GM15510 (cell line): ENCODE results near the gene WFDC2.

Experiments used
- POLR2A ChIP-seq: IDR thresholded peaks from 3 replicates; pipeline ENCODE4 v1.6.1; 2011; ENCODE audit warnings: borderline replicate concordance; ENCODE audit not compliant: insufficient read length; ENCODE audit errors: extremely low read depth

The WFDC2 gene

DNA sequence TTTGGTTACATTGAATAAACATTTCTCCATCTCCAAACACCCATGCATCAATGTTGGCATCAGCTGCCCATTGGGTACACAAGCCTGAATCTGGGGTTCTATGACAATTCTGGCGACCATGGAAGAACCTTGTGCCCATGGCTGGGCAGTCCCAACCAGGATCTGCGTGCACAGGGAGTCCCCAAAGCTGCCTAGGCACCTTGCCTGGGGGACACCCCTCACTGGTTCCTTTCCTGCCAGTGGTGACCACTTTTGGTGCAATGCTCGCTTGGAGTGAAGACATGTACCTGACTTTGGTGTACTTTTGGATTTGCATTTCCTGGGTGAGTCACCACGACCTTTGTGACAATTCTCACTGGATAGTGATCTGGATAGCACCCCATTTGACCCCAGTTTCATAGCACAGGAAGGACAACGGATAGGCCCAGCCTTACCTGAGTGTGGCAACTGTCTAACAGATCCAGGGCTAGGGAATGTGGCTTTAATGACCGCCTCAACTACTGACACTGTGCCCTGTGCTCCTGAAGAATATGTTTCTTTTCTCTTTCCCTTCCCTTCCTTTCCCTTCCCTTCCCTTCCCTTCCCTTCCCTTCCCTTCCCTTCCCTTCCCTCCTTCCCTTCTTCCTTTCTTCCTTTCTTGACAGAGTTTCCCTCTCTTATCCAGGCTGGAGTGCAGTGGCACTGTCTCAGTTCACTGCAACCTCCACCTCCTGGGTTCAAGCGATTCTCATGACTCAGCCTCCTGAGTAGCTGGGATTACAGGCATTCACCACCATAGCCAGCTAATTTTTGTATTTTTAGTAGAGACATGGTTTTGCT, 38.7 kb downstream of the WFDC2 start:
- TF ChIP-seq POLR2A = no peak

GRCh38 chr20:45509091-45509490, 39.5 kb downstream of the WFDC2 start:
- no peak for TF ChIP-seq POLR2A

GRCh38 chr20:45510242-45510862, 40.8 kb downstream of the WFDC2 start:
- no peak for TF ChIP-seq POLR2A

GRCh38 chr20:45515147-45515913, 45.8 kb downstream of the WFDC2 start, which contains the start of gene SPINT3:
TSS of gene SPINT3 (minus strand) at chr20:45515622. CDS start at chr20:45515608, 14 bp downstream.
- TF ChIP-seq POLR2A = no peak

DNA sequence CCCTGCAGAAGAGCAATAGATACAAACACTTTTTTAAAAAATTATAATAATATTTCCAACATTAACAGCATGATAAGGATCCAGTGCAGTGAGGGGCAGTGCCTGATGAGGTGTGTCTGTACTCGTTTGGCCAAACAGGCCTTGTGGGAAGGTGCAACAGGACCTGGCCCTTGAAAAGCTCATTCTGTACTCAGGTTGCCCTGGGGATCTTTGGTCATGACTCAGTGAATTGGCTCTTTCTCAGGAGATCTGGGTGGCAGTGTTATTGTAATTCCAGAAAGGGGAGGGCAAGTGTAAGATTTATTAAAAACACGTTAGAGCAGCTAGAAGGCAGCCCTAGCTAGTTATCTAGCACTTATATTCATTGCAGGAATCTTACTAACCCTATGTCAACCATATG, 48.7 kb downstream of the WFDC2 start:
- TF ChIP-seq POLR2A = no peak

GRCh38 chr20:45523821-45524220, 54.3 kb downstream of the WFDC2 start:
- TF ChIP-seq POLR2A = no peak

DNA sequence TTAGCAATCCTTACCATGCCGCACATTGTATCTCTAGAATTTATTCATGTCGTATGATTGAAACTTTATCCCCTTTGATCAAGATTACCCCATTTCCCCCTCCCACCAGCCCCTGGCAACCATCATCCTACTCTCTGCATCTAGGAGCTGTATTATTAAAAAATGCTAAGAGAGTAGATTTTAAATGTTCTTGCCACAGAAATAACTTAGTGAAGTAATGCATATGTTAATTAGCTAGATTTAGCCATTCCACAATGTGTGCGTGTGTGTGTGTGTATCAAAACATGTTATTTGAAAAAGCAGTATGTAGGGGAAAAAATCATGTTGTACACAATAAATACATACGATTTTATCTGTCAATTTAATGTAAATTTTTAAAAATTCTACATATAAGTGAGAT, 57.7 kb downstream of the WFDC2 start:
- no peak for TF ChIP-seq POLR2A
